Muscle layer of duodenum (tissue), 2 donors: ENCODE measurements around the gene GNL1.

Experiments used
- H3K27ac ChIP-seq: one replicate; pipeline ENCODE4 v1.7.0; 2013; ENCODE audit warnings: mild to moderate bottlenecking, low read length
- H3K27me3 ChIP-seq: one replicate; pipeline ENCODE4 v1.7.0; 2013; ENCODE audit warnings: low read depth, mild to moderate bottlenecking, control low read depth, low read length
- H3K36me3 ChIP-seq, 2 donors: one replicate each; pipeline ENCODE4 v1.7.0; 2013; ENCODE audit warnings: low read length in 2 of 2, control low read depth in 1 of 2, mild to moderate bottlenecking in 1 of 2; ENCODE audit not compliant: insufficient read depth in 2 of 2, control insufficient read depth in 1 of 2
- H3K4me1 ChIP-seq, 2 donors: one replicate each; pipeline ENCODE4 v1.7.0; 2013; ENCODE audit warnings: low read length in 2 of 2, mild to moderate bottlenecking in 2 of 2, control low read depth in 1 of 2, moderate library complexity in 1 of 2; ENCODE audit not compliant: insufficient read depth in 2 of 2, control insufficient read depth in 1 of 2
- H3K4me3 ChIP-seq, 2 donors: one replicate each; pipeline ENCODE4 v1.7.0; 2013; ENCODE audit warnings: low read length in 2 of 2, low read depth in 1 of 2, mild to moderate bottlenecking in 1 of 2
- H3K9me3 ChIP-seq, 2 donors: one replicate each; pipeline ENCODE4 v1.7.0; 2013; ENCODE audit warnings: low read length in 2 of 2, control low read depth in 1 of 2, mild to moderate bottlenecking in 1 of 2; ENCODE audit not compliant: control insufficient read depth in 1 of 2
- donor health status: healthy.

The GNL1 gene

DNA sequence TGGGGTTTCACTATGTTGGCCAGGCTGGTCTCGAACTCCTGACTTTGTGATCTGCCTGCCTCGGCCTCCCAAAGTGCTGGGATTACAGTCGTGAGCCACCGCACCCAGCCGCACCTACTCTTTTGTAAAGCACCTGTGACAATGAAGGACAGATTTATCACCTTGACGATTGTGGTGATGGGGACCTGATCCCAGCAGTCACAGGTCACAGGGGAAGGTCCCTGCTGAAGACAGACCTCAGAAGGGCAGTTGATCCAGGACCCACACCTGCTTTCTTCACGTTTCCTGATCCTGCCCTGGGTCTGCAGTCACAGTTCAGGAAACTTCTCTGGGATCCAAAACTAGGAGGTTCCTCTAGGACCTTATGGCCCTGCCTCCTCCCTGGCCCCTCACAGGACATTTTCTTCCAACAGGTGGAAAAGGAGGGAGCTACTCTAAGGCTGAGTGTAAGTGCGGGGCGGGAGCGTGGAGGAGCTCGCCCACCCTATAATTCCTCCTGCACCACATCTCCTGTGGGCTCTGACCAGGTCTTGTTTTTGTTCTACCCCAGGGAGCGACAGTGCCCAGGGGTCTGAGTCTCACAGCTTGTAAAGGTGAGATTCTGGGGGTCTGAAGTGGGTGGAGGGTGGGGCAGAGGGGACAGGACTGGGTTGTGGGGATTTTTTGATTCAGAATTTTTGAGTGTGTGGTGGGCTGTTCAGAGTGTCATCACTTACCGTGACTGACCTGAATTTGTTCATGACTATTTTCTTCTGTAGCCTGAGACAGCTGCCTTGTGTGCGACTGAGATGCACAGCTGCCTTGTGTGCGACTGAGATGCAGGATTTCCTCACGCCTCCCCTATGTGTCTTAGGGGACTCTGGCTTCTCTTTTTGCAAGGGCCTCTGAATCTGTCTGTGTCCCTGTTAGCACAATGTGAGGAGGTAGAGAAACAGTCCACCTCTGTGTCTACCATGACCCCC is 64.0 kb downstream of the GNL1 start:
- H3K9me3 ChIP-seq, result no peaks in the 10 kb centered on the region
- H3K4me1 ChIP-seq, result peaks cover 7 to 23% of the 10 kb centered on the region in 2 donors
- no peaks in the 10 kb centered on the region for H3K27me3 ChIP-seq
- H3K4me3 ChIP-seq, result peak overlapping the region; percentile 30
- H3K36me3 ChIP-seq, result peaks cover 33 to 34% of the 10 kb centered on the region in 2 donors
- no peak overlapping the region for H3K27ac ChIP-seq
